ENCODE results near the gene KRT74.

Gene KRT74

GRCh38 chr12:52524898-52525591 lies 48.6 kb downstream of the KRT74 start:
- no CpG with 5 or more reads among the region's 5 CpGs for WGBS, 2 donors (ENCODE audit: extremely low coverage in 2 of 2, insufficient read length in 2 of 2, insufficient replicate concordance in 1 of 2)

GRCh38 chr12:52524241-52524897 lies 49.3 kb downstream of the KRT74 start:
- Histone ChIP-seq H3K36me3 (replicated peaks in 1 of 2; ENCODE audit: control insufficient read depth in 2 of 2, insufficient read depth in 2 of 2, low read length in 2 of 2) (no peaks in the 10 kb centered on the region), H3K4me1 (ENCODE audit: control insufficient read depth in 2 of 2, insufficient read depth in 1 of 2, low read depth in 1 of 2, low read length in 2 of 2) (peaks cover 0 to 8% of the 10 kb centered on the region in 2 donors), H2AFZ (ENCODE audit: low read length) (no peak overlapping the region), H3K9me3 (replicated peaks in 1 of 2; ENCODE audit: control insufficient read depth in 2 of 2, insufficient read depth in 1 of 2, low read depth in 1 of 2, low read length in 2 of 2) (no peaks in the 10 kb centered on the region), H3K9ac (ENCODE audit: low read depth, low read length, poor library complexity) (no peak overlapping the region), H3K27me3 (ENCODE audit: control insufficient read depth in 3 of 3, insufficient read depth in 3 of 3, low read depth in 1 of 3, low read length in 3 of 3) (peaks cover 0 to 10% (median 0%) of the 10 kb centered on the region in 3 experiments), H2AK5ac (ENCODE audit: low read depth, low read length) (no peak overlapping the region), H2BK15ac (ENCODE audit: low read length) (no peak overlapping the region), H3K4ac (ENCODE audit: low read length) (no peak overlapping the region), H3K79me1 (ENCODE audit: low read depth, low read length) (no peaks in the 10 kb centered on the region), H2BK5ac (ENCODE audit: low read length) (no peak overlapping the region), H3K4me3 (ENCODE audit: low read length in 2 of 2) (no peak overlapping the region), H2BK120ac (ENCODE audit: low read depth, low read length) (no peak overlapping the region), H3K18ac (ENCODE audit: low read length) (peak overlapping the region; percentile 24), H3K4me2 (ENCODE audit: insufficient read depth, low read length, poor library complexity, severe bottlenecking) (no peak overlapping the region), H3K27ac (replicated peaks; ENCODE audit: low read length) (no peak overlapping the region), H3K23ac (ENCODE audit: low read depth, low read length, poor library complexity) (no peak overlapping the region), H4K8ac (ENCODE audit: low read depth, low read length) (no peak overlapping the region), H2BK12ac (ENCODE audit: low read length) (no peak overlapping the region), H3K14ac (ENCODE audit: low read length) (no peak overlapping the region), H4K91ac (ENCODE audit: low read depth, low read length, poor library complexity) (no peak overlapping the region)
- WGBS, 2 donors (ENCODE audit: extremely low coverage in 2 of 2, insufficient read length in 2 of 2, insufficient replicate concordance in 1 of 2) = no CpG with 5 or more reads among the region's 6 CpGs
- no peak for DNase-seq (ENCODE audit: low spot score)

More at GRCh38 chr12:52524898-52525591, 48.6 kb downstream of the KRT74 start:
- Histone ChIP-seq H3K27me3 (ENCODE audit: control insufficient read depth in 3 of 3, insufficient read depth in 3 of 3, low read depth in 1 of 3, low read length in 3 of 3) (peaks cover 0 to 10% (median 0%) of the 10 kb centered on the region in 3 experiments), H3K23ac (ENCODE audit: low read depth, low read length, poor library complexity) (no peak overlapping the region), H4K8ac (ENCODE audit: low read depth, low read length) (no peak overlapping the region), H3K4ac (ENCODE audit: low read length) (no peak overlapping the region), H4K91ac (ENCODE audit: low read depth, low read length, poor library complexity) (peak overlapping the region; percentile 19), H2BK5ac (ENCODE audit: low read length) (no peak overlapping the region), H3K9me3 (replicated peaks in 1 of 2; ENCODE audit: control insufficient read depth in 2 of 2, insufficient read depth in 1 of 2, low read depth in 1 of 2, low read length in 2 of 2) (no peaks in the 10 kb centered on the region), H3K27ac (replicated peaks; ENCODE audit: low read length) (no peak overlapping the region), H3K9ac (ENCODE audit: low read depth, low read length, poor library complexity) (no peak overlapping the region), H2BK15ac (ENCODE audit: low read length) (no peak overlapping the region), H2BK120ac (ENCODE audit: low read depth, low read length) (no peak overlapping the region), H3K36me3 (replicated peaks in 1 of 2; ENCODE audit: control insufficient read depth in 2 of 2, insufficient read depth in 2 of 2, low read length in 2 of 2) (no peaks in the 10 kb centered on the region), H3K18ac (ENCODE audit: low read length) (no peak overlapping the region), H3K4me3 (ENCODE audit: low read length in 2 of 2) (no peak overlapping the region), H3K79me1 (ENCODE audit: low read depth, low read length) (no peaks in the 10 kb centered on the region), H2AFZ (ENCODE audit: low read length) (no peak overlapping the region), H3K14ac (ENCODE audit: low read length) (no peak overlapping the region), H2BK12ac (ENCODE audit: low read length) (no peak overlapping the region), H3K4me1 (ENCODE audit: control insufficient read depth in 2 of 2, insufficient read depth in 1 of 2, low read depth in 1 of 2, low read length in 2 of 2) (peaks cover 0 to 8% of the 10 kb centered on the region in 2 donors), H2AK5ac (ENCODE audit: low read depth, low read length) (no peak overlapping the region), H3K4me2 (ENCODE audit: insufficient read depth, low read length, poor library complexity, severe bottlenecking) (no peak overlapping the region)
- no peak for DNase-seq (ENCODE audit: low spot score)

GRCh38 chr12:52523824-52524223 lies 49.8 kb downstream of the KRT74 start:
- Histone ChIP-seq H3K36me3 (replicated peaks in 1 of 2; ENCODE audit: control insufficient read depth in 2 of 2, insufficient read depth in 2 of 2, low read length in 2 of 2) (no peaks in the 10 kb centered on the region), H2BK120ac (ENCODE audit: low read depth, low read length) (no peak overlapping the region), H2BK5ac (ENCODE audit: low read length) (no peak overlapping the region), H3K27me3 (ENCODE audit: control insufficient read depth in 3 of 3, insufficient read depth in 3 of 3, low read depth in 1 of 3, low read length in 3 of 3) (peaks cover 0 to 10% (median 0%) of the 10 kb centered on the region in 3 experiments), H4K8ac (ENCODE audit: low read depth, low read length) (no peak overlapping the region), H3K9ac (ENCODE audit: low read depth, low read length, poor library complexity) (no peak overlapping the region), H3K23ac (ENCODE audit: low read depth, low read length, poor library complexity) (no peak overlapping the region), H2AFZ (ENCODE audit: low read length) (no peak overlapping the region), H2BK15ac (ENCODE audit: low read length) (no peak overlapping the region), H3K4ac (ENCODE audit: low read length) (no peak overlapping the region), H3K4me3 (ENCODE audit: low read length in 2 of 2) (no peak overlapping the region), H3K79me1 (ENCODE audit: low read depth, low read length) (no peaks in the 10 kb centered on the region), H3K18ac (ENCODE audit: low read length) (no peak overlapping the region), H2BK12ac (ENCODE audit: low read length) (no peak overlapping the region), H3K4me2 (ENCODE audit: insufficient read depth, low read length, poor library complexity, severe bottlenecking) (no peak overlapping the region), H3K9me3 (replicated peaks in 1 of 2; ENCODE audit: control insufficient read depth in 2 of 2, insufficient read depth in 1 of 2, low read depth in 1 of 2, low read length in 2 of 2) (no peaks in the 10 kb centered on the region), H2AK5ac (ENCODE audit: low read depth, low read length) (no peak overlapping the region), H3K27ac (replicated peaks; ENCODE audit: low read length) (no peak overlapping the region), H4K91ac (ENCODE audit: low read depth, low read length, poor library complexity) (no peak overlapping the region), H3K14ac (ENCODE audit: low read length) (no peak overlapping the region), H3K4me1 (ENCODE audit: control insufficient read depth in 2 of 2, insufficient read depth in 1 of 2, low read depth in 1 of 2, low read length in 2 of 2) (peaks cover 0 to 8% of the 10 kb centered on the region in 2 donors)
- no CpG with 5 or more reads among the region's 4 CpGs for WGBS, 2 donors (ENCODE audit: extremely low coverage in 2 of 2, insufficient read length in 2 of 2, insufficient replicate concordance in 1 of 2)
- DNase-seq (ENCODE audit: low spot score) = no peak

- Histone ChIP-seq H3K23ac (ENCODE audit: low read depth, low read length, poor library complexity) (no peak overlapping the region), H3K4me2 (ENCODE audit: insufficient read depth, low read length, poor library complexity, severe bottlenecking) (no peak overlapping the region), H2BK12ac (ENCODE audit: low read length) (no peak overlapping the region), H3K4me1 (ENCODE audit: control insufficient read depth in 2 of 2, insufficient read depth in 1 of 2, low read depth in 1 of 2, low read length in 2 of 2) (peaks cover 0 to 8% of the 10 kb centered on the region in 2 donors), H3K4ac (ENCODE audit: low read length) (no peak overlapping the region), H3K9me3 (replicated peaks in 1 of 2; ENCODE audit: control insufficient read depth in 2 of 2, insufficient read depth in 1 of 2, low read depth in 1 of 2, low read length in 2 of 2) (no peaks in the 10 kb centered on the region), H2BK15ac (ENCODE audit: low read length) (no peak overlapping the region), H4K91ac (ENCODE audit: low read depth, low read length, poor library complexity) (no peak overlapping the region), H3K27me3 (ENCODE audit: control insufficient read depth in 3 of 3, insufficient read depth in 3 of 3, low read depth in 1 of 3, low read length in 3 of 3) (peaks cover 0 to 10% (median 0%) of the 10 kb centered on the region in 3 experiments), H2AK5ac (ENCODE audit: low read depth, low read length) (peak overlapping the region; percentile 33), H2BK5ac (ENCODE audit: low read length) (no peak overlapping the region), H2AFZ (ENCODE audit: low read length) (no peak overlapping the region), H3K27ac (replicated peaks; ENCODE audit: low read length) (no peak overlapping the region), H3K36me3 (replicated peaks in 1 of 2; ENCODE audit: control insufficient read depth in 2 of 2, insufficient read depth in 2 of 2, low read length in 2 of 2) (no peaks in the 10 kb centered on the region), H3K4me3 (ENCODE audit: low read length in 2 of 2) (no peak overlapping the region), H2BK120ac (ENCODE audit: low read depth, low read length) (no peak overlapping the region), H4K8ac (ENCODE audit: low read depth, low read length) (no peak overlapping the region), H3K79me1 (ENCODE audit: low read depth, low read length) (no peaks in the 10 kb centered on the region), H3K18ac (ENCODE audit: low read length) (peak overlapping the region; percentile 33), H3K9ac (ENCODE audit: low read depth, low read length, poor library complexity) (no peak overlapping the region), H3K14ac (ENCODE audit: low read length) (peak overlapping the region; percentile 91)
- DNase-seq (ENCODE audit: low spot score) = no peak
- no CpG with 5 or more reads among the region's 10 CpGs for WGBS, 2 donors (ENCODE audit: extremely low coverage in 2 of 2, insufficient read length in 2 of 2, insufficient replicate concordance in 1 of 2)
These were observed 51.2 kb downstream of the KRT74 start for GRCh38 chr12:52522346-52523011.
